Adipose tissue (tissue), 3 donors: ENCODE results near the gene ADAMTS3. TPM values are rescaled to one million over a fixed set of nuclear protein-coding genes. Genes with fewer than 3 reads are reported as not detected.
"Not testable (repeated sequence)": the region's sequence is repeated elsewhere in the genome, so short reads cannot be mapped to it uniquely, and the experiment has no call there.

Source experiments
- H3K27ac ChIP-seq: one replicate; pipeline ENCODE4 v1.5.1; 2013; ENCODE audit warnings: low read depth, low read length
- WGBS, 3 donors: extraction: QIAGEN DNeasy Blood & Tissue Kit; methylation state at CpG; one replicate each; pipeline ENCODE4 v1.1.7; 2013; 5-methylcytosine and 5-hydroxymethylcytosine counted together
- polyA plus RNA-seq, 3 donors: library from polyadenylated mRNA; stranded (reverse); fragments of 200-250 nt; gene quantifications; one replicate each; pipeline ENCODE4 v1.2.3, GENCODE V29; 2013
- donor health status: healthy with polysubstance abuse.
- donor health status: Bipolar disorder and iron deficiency.
- donor health status: healthy.

ADAMTS3 gene
- polyA plus RNA-seq, 3 donors: 0.13 to 1.1 (median 0.79) TPM

DNA sequence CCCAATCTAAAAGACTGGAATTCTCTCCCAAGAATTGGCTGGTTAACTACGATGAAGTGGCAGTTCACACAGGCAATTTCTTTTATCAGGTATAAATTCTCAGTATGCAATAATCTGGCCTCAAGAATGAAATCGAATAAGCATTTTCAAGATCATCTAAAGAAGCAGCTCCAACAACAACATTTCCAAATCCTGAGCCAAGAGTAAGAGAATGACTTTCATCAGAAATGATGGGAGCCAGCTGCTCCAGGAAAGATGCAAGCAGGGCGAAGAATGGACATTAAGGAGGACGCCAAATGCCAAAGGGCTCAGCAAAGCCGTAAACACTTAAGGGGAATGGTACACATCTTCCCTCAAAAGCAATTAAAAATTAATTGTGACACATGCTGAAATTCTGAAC, 12.0 kb downstream of the ADAMTS3 start:
- 65 to 71% (median 68%) methylated on average over 5 of the region's 5 CpGs for WGBS, 3 donors

DNA sequence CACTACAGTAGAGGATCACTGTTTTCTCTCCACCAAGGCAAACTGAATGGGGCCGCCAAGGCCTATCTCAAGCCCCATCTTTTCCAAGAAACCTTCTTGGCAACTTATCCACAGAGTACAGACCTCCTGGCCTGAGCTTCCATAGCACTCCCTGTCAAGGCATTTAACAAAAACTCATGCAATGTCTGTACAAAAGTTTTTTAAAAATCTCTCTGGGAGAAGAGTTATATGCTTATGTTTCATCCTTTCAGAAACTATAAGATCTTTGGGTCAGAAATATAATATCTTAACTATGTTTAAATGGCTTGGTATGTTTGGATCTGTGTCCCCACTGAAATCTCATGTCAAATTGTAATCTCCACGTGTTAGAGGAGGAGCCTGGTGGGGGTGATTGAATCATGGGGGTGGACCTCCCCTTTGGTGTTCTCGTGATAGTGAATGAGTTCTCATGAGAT, 13.6 kb downstream of the ADAMTS3 start:
- WGBS, 3 donors: 54 to 78% (median 58%) methylated on average over 3 of the region's 3 CpGs
- no peak overlapping the region for H3K27ac ChIP-seq

More for the DNA sequence above, 12.0 kb downstream of the ADAMTS3 start:
- no peak overlapping the region for H3K27ac ChIP-seq

GRCh38 chr4:72553540-72554337, 15.3 kb downstream of the ADAMTS3 start:
- no peak overlapping the region for H3K27ac ChIP-seq
- WGBS, 3 donors: 75 to 90% (median 78%) methylated on average over 1 of the region's 1 CpG

- no peak overlapping the region for H3K27ac ChIP-seq
- WGBS, 3 donors: 91 to 96% (median 95%) methylated on average over 2 of the region's 2 CpGs
These were observed 16.6 kb downstream of the ADAMTS3 start for GRCh38 chr4:72552447-72552846.

DNA sequence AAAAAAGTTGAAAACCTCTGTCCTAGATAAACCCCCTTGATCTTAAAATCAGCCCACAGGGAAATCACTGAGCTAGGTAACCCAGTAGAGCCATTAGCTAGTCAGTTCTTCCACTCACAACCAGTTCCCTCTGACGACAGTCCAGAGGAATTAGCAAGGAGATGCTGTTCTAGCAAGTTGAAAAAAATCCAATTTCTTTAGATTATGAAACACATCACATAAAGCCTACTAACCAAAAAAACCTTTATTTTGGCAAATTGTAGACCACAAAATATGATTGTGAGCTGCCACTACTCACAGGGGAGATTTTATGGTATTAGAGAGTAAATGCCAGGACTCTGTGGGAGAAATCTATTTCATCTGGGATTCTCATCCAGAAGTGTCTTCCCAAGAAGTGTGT, 22.6 kb downstream of the ADAMTS3 start:
- no peak overlapping the region for H3K27ac ChIP-seq
- 78 to 85% (median 80%) methylated on average over 1 of the region's 1 CpG for WGBS, 3 donors

DNA sequence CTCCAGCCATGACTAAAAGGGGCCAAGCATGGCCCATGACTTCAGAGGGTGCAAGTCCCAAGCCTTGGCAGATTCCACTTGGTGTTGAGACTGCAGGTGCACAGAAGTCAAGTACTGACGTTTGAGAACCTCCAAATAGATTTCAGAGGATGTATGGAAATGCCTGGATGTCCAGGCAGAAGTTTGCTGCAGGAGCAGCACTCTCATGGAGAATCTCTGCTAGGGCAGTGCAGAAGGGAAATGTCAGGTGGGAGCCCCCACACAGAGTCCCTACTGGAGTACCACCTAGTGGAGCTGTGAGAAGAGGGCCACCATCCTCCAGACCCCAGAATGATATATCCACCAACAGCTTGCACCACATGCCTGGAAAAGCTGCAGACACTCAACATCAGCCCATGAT, 28.3 kb downstream of the ADAMTS3 start:
- WGBS, 3 donors: 46 to 78% (median 74%) methylated on average over 1 of the region's 1 CpG
- H3K27ac ChIP-seq: not testable (repeated sequence)

DNA sequence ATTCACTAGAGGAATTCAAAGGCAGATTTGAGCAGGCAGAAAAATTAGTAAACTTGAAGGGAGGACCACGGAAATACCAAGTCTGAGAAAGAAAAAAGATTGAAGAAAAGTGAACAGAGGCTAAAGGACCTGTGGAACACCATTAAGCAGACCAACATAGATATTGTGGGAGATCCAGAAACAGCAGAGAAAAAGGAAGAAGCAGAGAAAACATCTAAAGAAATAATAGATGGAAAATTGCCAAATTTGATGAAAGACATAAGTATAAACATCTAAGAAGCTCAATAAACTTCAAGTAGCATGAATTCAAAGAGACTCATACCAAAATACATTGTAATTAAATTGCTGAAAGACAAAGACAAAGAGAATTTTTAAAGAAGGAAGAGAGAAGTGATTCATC, 31.0 kb downstream of the ADAMTS3 start:
- 78 to 85% (median 85%) methylated on average over 1 of the region's 1 CpG for WGBS, 3 donors

DNA sequence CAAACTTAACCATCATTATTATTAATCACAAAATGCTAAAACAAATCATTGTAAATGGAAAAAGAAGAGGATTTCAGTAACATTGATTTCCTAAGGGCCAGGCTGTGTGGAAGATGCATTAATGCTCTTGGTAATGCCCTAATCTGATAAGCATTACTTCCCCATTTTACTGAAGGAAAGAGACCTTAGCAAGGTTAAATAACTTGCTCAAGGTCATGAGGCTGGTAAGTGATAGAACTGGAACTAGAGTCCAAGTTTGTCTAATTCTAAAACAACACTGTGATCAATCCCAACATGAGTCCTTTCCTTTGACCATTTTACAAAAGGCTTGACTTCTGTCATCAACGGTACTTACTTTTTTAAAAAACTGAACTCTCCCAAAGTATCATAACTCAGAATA, 32.6 kb downstream of the ADAMTS3 start:
- 93 to 97% (median 97%) methylated on average over 1 of the region's 1 CpG for WGBS, 3 donors
- H3K27ac ChIP-seq: no peak overlapping the region

More for the DNA sequence above, 31.0 kb downstream of the ADAMTS3 start:
- H3K27ac ChIP-seq: no peak overlapping the region

DNA sequence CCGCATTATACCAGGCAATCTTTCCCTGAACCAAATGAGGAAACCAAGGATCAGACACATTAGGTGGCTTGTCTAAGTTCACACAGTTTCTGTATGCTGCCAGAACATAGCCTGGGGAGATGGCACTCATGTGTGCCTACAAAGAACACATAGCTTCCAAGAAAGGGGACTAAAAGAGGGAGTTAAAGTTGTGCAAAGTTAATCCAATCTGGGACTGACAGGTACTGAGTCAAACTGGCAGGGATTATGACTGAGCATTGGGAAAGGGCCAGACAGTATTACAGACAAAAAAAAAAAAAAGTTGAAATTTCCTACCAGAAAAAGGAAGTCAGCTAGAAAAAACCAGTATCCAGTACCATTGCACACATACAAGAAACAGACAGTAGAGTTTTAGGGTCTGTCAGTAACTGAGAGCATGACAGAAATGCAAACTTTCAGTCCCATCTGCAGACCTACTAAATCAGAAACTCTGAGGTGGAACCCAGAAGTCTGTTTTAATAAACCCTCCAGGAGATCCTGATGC, 37.2 kb downstream of the ADAMTS3 start:
- 93 to 97% (median 94%) methylated on average over 1 of the region's 1 CpG for WGBS, 3 donors
- H3K27ac ChIP-seq: no peak overlapping the region

- 93 to 99% (median 97%) methylated on average over 3 of the region's 3 CpGs for WGBS, 3 donors
- no peak overlapping the region for H3K27ac ChIP-seq
These were observed 37.7 kb downstream of the ADAMTS3 start for GRCh38 chr4:72531322-72531721.

DNA sequence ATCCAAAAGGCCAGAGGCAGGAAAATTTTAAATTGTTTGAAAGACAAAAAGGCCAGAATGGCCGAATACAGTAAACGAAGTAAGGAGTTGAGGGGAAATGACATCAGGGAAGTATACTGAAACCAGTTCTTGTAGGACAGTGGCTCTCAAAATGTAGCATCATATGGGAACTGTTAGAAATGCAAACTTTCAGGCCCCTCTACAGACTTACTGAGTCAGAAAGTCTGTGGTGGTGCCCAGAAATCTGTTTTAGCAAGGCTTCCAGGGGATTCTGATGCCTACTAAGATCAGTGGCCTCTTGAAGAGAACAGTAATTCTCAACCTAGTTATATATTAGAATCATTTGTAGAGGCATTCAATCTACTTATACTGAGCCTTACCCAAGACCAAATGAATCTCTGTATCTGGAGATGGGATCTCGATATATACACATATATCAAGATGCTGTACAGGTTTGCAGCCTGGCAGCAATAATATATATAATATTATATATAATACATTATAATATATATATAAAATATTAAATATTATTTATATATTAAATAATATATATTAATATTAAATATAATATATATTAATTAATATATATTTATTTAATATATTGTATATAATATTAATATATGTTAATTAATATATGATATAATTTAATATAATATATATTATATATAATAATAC, 39.7 kb downstream of the ADAMTS3 start:
- no peak overlapping the region for H3K27ac ChIP-seq
- WGBS, 3 donors: 94 to 98% (median 94%) methylated on average over 3 of the region's 3 CpGs

- no peak overlapping the region for H3K27ac ChIP-seq
- 60 to 75% (median 73%) methylated on average over 2 of the region's 2 CpGs for WGBS, 3 donors
These were observed 41.9 kb downstream of the ADAMTS3 start for GRCh38 chr4:72527038-72527646.

DNA sequence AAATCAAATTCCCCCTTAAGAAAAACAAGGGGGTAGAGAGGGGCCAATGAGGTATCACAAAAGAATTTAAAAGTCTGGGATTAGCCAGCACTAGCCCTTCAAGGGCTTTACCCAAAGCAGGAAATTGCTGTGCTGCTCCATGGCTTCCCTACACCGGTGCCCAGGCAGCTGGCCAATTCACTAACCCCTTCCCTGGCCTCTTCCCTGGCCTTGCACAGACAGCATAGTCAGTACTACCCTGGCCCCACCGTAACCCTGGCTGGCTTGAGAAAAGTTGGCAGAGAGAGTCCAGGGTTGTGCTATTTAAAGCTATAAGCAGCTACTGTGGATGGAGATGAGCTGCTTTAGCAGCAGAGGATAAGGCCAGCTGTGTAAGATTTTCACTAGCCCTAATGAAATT, 43.1 kb downstream of the ADAMTS3 start:
- WGBS, 3 donors: 2 to 11% (median 9%) methylated on average over 2 of the region's 2 CpGs

DNA sequence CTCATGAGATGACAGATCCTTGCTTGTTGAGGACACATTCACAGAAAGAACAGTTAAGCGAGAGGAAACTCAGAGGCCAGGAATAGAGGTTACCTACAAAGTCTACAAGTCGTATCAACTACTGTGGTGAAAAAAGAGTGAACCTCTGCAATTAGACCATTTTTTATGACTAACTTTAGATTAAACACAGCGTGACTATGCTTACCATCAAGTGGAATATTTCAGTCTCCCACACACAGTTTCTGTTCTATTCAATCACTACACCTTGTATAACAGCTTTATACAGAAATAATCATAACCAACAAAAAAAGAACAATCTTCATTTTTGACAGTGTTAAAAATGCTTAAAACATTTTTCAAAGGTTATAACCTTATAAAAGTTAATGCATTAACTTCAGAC, 46.6 kb downstream of the ADAMTS3 start:
- no peak overlapping the region for H3K27ac ChIP-seq
- WGBS, 3 donors: 89 to 92% (median 90%) methylated on average over 3 of the region's 3 CpGs

More for the DNA sequence above, 43.1 kb downstream of the ADAMTS3 start:
- no peak overlapping the region for H3K27ac ChIP-seq

DNA sequence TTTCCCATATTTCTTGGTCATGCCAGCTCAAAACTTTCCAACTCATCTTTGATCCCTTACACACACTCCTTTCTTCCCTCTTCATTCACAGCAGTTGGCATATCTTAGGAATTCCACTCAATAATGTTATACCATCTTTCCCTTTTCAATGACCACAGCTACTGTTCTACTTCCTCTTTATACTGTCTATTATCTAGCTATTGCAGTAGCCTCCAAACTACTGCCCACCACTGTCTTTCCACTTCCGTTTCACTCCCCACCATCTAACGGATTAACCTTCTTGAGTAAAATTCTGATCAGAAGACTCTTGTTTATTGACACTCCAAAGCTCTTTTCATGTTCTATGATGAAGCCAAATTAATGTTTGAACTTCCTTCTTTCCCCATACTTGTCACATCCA, 55.8 kb downstream of the ADAMTS3 start:
- WGBS, 3 donors: 81 to 89% (median 84%) methylated on average over 2 of the region's 2 CpGs
- H3K27ac ChIP-seq: no peak overlapping the region

DNA sequence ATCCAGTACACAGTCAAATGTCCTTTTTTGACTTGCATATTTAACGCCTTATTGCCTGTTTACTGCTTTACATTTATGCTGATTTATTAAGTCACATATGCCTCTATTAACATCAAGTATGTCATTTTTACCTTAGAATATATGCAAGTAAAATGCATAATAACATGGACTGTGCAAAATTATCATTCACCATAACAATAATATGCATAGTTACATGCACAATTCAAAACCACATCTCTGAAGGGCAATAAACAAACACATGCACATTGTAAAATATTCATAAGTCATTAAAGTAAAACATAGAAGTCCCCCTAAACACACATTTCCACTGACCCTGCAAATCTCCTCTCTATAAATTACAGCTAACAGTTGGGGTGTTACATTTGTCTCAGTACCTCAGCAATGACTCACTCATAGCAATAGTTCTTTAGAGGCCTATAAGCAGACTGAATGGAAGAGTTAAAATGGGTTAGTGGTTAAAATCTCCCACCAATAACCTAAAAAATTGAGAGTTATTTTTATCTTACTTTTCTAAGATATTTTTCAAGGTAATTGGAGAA, 61.1 kb downstream of the ADAMTS3 start:
- no peak overlapping the region for H3K27ac ChIP-seq
- 86 to 92% (median 87%) methylated on average over 1 of the region's 1 CpG for WGBS, 3 donors

GRCh38 chr4:72507167-72507566, 61.9 kb downstream of the ADAMTS3 start:
- WGBS, 3 donors: 48 to 61% (median 59%) methylated on average over 2 of the region's 2 CpGs
- no peak overlapping the region for H3K27ac ChIP-seq

- no peak overlapping the region for H3K27ac ChIP-seq
- WGBS, 3 donors: 2 to 10% (median 4%) methylated on average over 3 of the region's 3 CpGs
These were observed 63.7 kb downstream of the ADAMTS3 start for GRCh38 chr4:72505314-72505744.

GRCh38 chr4:72500214-72500613, 68.8 kb downstream of the ADAMTS3 start:
- WGBS, 3 donors: 69 to 84% (median 79%) methylated on average over 2 of the region's 2 CpGs
- H3K27ac ChIP-seq: no peak overlapping the region
